Measurements from ENCODE around the gene TAF11L13.
"Not testable (repeated sequence)": the region's sequence is repeated elsewhere in the genome, so short reads cannot be mapped to it uniquely, and the experiment has no call there.

DNA sequence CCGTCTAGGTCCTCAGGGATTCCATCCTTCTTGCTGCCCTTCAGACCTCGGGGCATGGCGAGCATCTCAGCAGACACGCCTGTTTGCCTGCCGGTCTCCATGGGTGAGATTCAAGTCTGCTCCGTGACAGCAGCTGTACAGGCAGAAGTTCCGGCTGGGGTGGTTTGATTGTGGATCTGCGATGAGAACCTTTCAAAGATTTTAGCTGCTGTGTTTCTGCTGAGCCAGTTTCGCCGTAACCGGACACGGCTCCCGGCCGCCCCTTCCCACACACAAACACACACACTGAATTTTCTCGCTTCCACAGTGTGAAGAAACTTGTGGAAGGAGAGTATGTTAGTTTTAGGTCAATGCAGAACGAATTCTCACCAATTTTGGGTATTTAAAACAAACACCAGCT, 46.2 kb upstream of the TAF11L13 start, which contains the start of gene TAF11L7:
- TF ChIP-seq, protein P1, sequence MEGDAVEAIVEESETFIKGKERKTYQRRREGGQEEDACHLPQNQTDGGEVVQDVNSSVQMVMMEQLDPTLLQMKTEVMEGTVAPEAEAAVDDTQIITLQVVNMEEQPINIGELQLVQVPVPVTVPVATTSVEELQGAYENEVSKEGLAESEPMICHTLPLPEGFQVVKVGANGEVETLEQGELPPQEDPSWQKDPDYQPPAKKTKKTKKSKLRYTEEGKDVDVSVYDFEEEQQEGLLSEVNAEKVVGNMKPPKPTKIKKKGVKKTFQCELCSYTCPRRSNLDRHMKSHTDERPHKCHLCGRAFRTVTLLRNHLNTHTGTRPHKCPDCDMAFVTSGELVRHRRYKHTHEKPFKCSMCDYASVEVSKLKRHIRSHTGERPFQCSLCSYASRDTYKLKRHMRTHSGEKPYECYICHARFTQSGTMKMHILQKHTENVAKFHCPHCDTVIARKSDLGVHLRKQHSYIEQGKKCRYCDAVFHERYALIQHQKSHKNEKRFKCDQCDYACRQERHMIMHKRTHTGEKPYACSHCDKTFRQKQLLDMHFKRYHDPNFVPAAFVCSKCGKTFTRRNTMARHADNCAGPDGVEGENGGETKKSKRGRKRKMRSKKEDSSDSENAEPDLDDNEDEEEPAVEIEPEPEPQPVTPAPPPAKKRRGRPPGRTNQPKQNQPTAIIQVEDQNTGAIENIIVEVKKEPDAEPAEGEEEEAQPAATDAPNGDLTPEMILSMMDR (IDR thresholded peaks at IDR 0.05) = not testable (repeated sequence)
- not testable (repeated sequence) for TF ChIP-seq EP300 (IDR thresholded peaks at IDR 0.05)

Measured in esophagus muscularis mucosa (tissue), 3 donors.